GM12892 (cell line): ENCODE data around the gene OR51B6.

Experiments
- POLR2AphosphoS5 ChIP-seq: IDR thresholded peaks from 2 replicates; pipeline ENCODE4 v1.6.1; 2011; ENCODE audit warnings: low read depth, low read length, control low read depth
- TAF1 ChIP-seq: IDR thresholded peaks from 2 replicates; pipeline ENCODE4 v1.6.1; 2011; ENCODE audit warnings: low read depth, mild to moderate bottlenecking, control low read depth, low read length, borderline replicate concordance

DNA sequence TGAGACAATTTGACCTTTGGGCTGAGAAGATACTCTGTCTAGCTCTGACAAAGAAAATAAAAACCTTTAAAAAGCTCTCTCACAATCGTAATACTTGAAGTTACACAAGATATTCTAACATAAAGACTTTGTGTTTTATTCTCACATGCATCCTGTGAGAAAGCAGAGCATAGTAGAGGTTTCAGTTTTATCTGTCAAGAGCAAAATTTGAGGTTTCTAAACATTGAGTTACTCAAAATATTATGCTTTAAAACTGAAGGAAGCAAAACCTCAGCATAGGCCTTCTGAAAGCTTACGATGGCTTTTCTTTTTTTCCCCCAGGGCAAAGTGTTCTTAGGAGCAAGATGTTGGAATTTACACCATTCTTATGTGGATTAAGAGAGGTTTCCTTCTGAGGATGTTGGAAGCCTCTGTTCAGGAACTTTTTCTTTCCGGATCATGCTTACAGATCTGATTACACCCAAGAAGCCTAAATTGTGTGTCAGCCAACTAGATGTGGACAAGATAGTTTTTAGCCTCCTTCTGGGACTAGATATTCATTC is 17.3 kb downstream of the OR51B6 start:
- no peak for TF ChIP-seq TAF1
- TF ChIP-seq POLR2AphosphoS5, result no peak
